Hepatocyte (in vitro differentiated cells): Measurements from ENCODE around the gene NTRK3. TPM values are rescaled to one million over a fixed set of nuclear protein-coding genes. Genes with fewer than 3 reads are reported as not detected.

Source experiments
- DNase-seq: peaks from one replicate; pipeline ENCODE4 v3.0.0-alpha.2; 2016; ENCODE audit warnings: low spot score
- H2AFZ ChIP-seq: fragments of 200-600 bp; sonication (generic); 2 replicates; pipeline ENCODE4 v1.6.0; 2016; ENCODE audit warnings: antibody characterized with exemption, mild to moderate bottlenecking
- H3K27ac ChIP-seq: fragments of 200-600 bp; sonication (generic); 2 replicates; pipeline ENCODE4 v1.5.1; 2016; ENCODE audit warnings: mild to moderate bottlenecking
- H3K27me3 ChIP-seq: fragments of 200-600 bp; sonication (generic); 2 replicates; pipeline ENCODE4 v1.6.1; 2016
- H3K36me3 ChIP-seq: fragments of 200-600 bp; sonication (generic); replicated peaks from 2 replicates; pipeline ENCODE4 v1.5.1; 2016; ENCODE audit warnings: low read depth; ENCODE audit not compliant: insufficient read depth
- H3K4me1 ChIP-seq: fragments of 200-600 bp; sonication (generic); 2 replicates; pipeline ENCODE4 v1.5.1; 2016; ENCODE audit warnings: mild to moderate bottlenecking, moderate library complexity; ENCODE audit not compliant: insufficient read depth
- H3K4me2 ChIP-seq: fragments of 200-600 bp; sonication (generic); 2 replicates; pipeline ENCODE4 v1.6.0; 2016
- H3K4me3 ChIP-seq: fragments of 200-600 bp; sonication (generic); 2 replicates; pipeline ENCODE4 v1.5.1; 2016; ENCODE audit warnings: mild to moderate bottlenecking
- H3K79me2 ChIP-seq: fragments of 200-600 bp; sonication (generic); 2 replicates; pipeline ENCODE4 v1.6.0; 2017; ENCODE audit warnings: mild to moderate bottlenecking
- H3K9me2 ChIP-seq: fragments of 200-600 bp; sonication (generic); replicated peaks from 2 replicates; pipeline ENCODE4 v1.6.0; 2017; ENCODE audit warnings: mild to moderate bottlenecking; ENCODE audit not compliant: insufficient read depth
- H3K9me3 ChIP-seq: fragments of 200-600 bp; sonication (generic); 2 replicates; pipeline ENCODE4 v1.5.1; 2016; ENCODE audit warnings: low read depth, mild to moderate bottlenecking
- H4K20me1 ChIP-seq: fragments of 200-600 bp; sonication (generic); 2 replicates; pipeline ENCODE4 v1.6.0; 2016; ENCODE audit warnings: mild to moderate bottlenecking; ENCODE audit not compliant: insufficient read depth, poor library complexity, severe bottlenecking
- CTCF ChIP-seq: fragments of 200-600 bp; sonication (generic); IDR thresholded peaks from 2 replicates; pipeline ENCODE4 v1.5.1; 2016; ENCODE audit warnings: antibody characterized with exemption, mild to moderate bottlenecking; ENCODE audit not compliant: poor library complexity
- EZH2 ChIP-seq: fragments of 200-600 bp; sonication (generic); IDR thresholded peaks from 2 replicates; pipeline ENCODE4 v1.6.1; 2016; ENCODE audit warnings: antibody characterized with exemption, mild to moderate bottlenecking, borderline replicate concordance
- EZH2phosphoT487 ChIP-seq: fragments of 200-600 bp; sonication (generic); IDR thresholded peaks from one replicate; pipeline ENCODE4 v1.6.1; 2018; ENCODE audit warnings: antibody characterized with exemption, mild to moderate bottlenecking, low read depth, moderate library complexity; ENCODE audit not compliant: unreplicated experiment, severe bottlenecking
- whole genome bisulfite sequencing: methylation state at CpG from one replicate; pipeline ENCODE4 v1.1.6; 2016; ENCODE audit warnings: low lambda C conversion rate; ENCODE audit errors: missing lambda C conversion rate; 5-methylcytosine and 5-hydroxymethylcytosine counted together
- polyA plus RNA-seq: library from polyadenylated mRNA; unstranded; fragments of >200 nt; fragmentation: Nextera tagmentation; extraction: Ambion mirVana; gene quantifications from 2 replicates; pipeline ENCODE4 v1.2.1, GENCODE V29; 2016
- total RNA-seq: library from RNA; depleted of rRNA; stranded (reverse); fragments of >200 nt; gene quantifications from 2 replicates; pipeline ENCODE4 v1.2.3, GENCODE V29; 2014

NTRK3 gene
- total and polyA plus RNA-seq, 2 experiments from 2014 or later, result 4.9 to 5.6 TPM

DNA sequence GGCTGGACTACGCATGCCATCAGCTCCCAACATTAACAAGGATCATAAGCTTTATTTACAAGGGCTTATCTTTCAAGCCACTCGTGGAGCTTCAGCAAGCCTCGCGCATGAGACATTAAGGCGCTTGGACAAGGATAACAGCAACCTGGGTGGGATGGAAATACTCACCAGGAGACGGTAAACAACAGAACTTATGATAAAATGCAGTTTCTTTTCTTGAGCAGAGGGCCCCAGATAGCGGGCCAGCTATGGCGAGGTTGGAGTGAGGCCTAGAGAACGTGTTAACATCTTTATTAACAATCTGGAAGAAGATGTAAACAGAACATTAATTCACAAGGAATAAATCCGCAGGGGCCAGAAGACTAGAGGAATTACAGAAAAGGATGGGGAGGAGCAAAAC is 158.2 kb downstream of the NTRK3 start:
- 36% methylated on average over 10 of the region's 10 CpGs for WGBS

DNA sequence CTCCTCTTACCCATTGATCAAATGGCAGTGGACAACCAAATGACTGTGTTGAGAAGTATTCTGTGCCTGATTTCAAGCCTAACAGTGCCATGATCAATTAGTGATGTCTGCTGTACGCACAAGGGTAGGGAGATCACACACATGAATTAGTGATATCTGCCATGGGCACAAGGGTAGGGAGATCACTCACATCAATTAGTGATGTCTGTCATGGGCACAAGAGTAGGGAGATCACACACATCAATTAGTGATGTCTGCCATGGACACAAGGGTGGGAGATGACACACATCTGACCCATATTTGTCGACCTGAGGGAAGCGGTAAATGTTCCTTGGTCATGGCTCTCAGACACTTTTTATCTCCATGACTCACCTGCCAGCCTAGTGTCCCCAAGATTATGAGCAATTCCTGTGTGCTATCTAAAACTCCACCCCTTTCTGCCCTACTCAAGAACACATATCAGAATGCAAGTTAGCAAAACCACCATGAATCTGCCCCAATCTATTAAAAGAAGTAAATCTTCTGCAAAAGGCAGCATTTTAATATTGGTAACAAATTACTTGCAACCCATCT is 165.0 kb downstream of the NTRK3 start:
- peak; percentile 61 for DNase-seq
- Histone ChIP-seq H3K4me1 (peaks cover 7% of the 10 kb centered on the region), H3K27ac (no peak overlapping the region), H3K36me3 (no peaks in the 10 kb centered on the region), H3K27me3 (no peaks in the 10 kb centered on the region), H4K20me1 (no peaks in the 10 kb centered on the region), H3K79me2 (no peaks in the 10 kb centered on the region), H3K4me3 (no peak overlapping the region), H3K4me2 (no peak overlapping the region), H3K9me2 (no peaks in the 10 kb centered on the region), H3K9me3 (no peaks in the 10 kb centered on the region), H2AFZ (no peak overlapping the region)
- 71% methylated on average over 3 of the region's 3 CpGs for WGBS
- no peak for TF ChIP-seq CTCF
- TF ChIP-seq EZH2phosphoT487, result no peak
- no peak for TF ChIP-seq EZH2

More for the DNA sequence above, 158.2 kb downstream of the NTRK3 start:
- H3K4me3 ChIP-seq, result no peak overlapping the region
- peak; percentile 69 for DNase-seq
- peaks cover 5% of the 10 kb centered on the region for H3K4me1 ChIP-seq
- TF ChIP-seq CTCF, result no peak
- peak; percentile 68 for TF ChIP-seq EZH2phosphoT487
- H3K4me2 ChIP-seq, result peak overlapping the region; percentile 61
- no peaks in the 10 kb centered on the region for H3K79me2 ChIP-seq
- H3K27me3 ChIP-seq, result no peaks in the 10 kb centered on the region
- H4K20me1 ChIP-seq, result no peaks in the 10 kb centered on the region
- H3K27ac ChIP-seq, result peak overlapping the region; percentile 68
- no peaks in the 10 kb centered on the region for H3K36me3 ChIP-seq
- no peaks in the 10 kb centered on the region for H3K9me2 ChIP-seq
- no peaks in the 10 kb centered on the region for H3K9me3 ChIP-seq
- H2AFZ ChIP-seq, result no peak overlapping the region

GRCh38 chr15:88090481-88091011 is 166.0 kb downstream of the NTRK3 start:
- Histone ChIP-seq H3K4me1 (peaks cover 7% of the 10 kb centered on the region), H3K4me2 (no peak overlapping the region), H3K36me3 (no peaks in the 10 kb centered on the region), H3K9me3 (no peaks in the 10 kb centered on the region), H3K79me2 (no peaks in the 10 kb centered on the region), H4K20me1 (no peaks in the 10 kb centered on the region), H3K27me3 (no peaks in the 10 kb centered on the region), H3K27ac (no peak overlapping the region), H3K9me2 (no peaks in the 10 kb centered on the region), H2AFZ (no peak overlapping the region), H3K4me3 (no peak overlapping the region)
- TF ChIP-seq EZH2 (no peak), EZH2phosphoT487 (no peak), CTCF (no peak)
- no peak for DNase-seq
- 45% methylated on average over 6 of the region's 6 CpGs for WGBS

- Histone ChIP-seq H3K79me2 (no peaks in the 10 kb centered on the region), H3K27me3 (no peaks in the 10 kb centered on the region), H3K27ac (no peak overlapping the region), H3K36me3 (no peaks in the 10 kb centered on the region), H3K4me2 (no peak overlapping the region), H3K4me1 (peaks cover 7% of the 10 kb centered on the region), H3K4me3 (no peak overlapping the region), H4K20me1 (no peaks in the 10 kb centered on the region), H2AFZ (no peak overlapping the region), H3K9me3 (no peaks in the 10 kb centered on the region), H3K9me2 (no peaks in the 10 kb centered on the region)
- no peak for TF ChIP-seq EZH2
- TF ChIP-seq CTCF, result no peak
- TF ChIP-seq EZH2phosphoT487, result no peak
- WGBS, result 72% methylated on average over 4 of the region's 4 CpGs
- DNase-seq, result no peak
These were observed 166.8 kb downstream of the NTRK3 start for GRCh38 chr15:88089731-88090130.
